Measurements from ENCODE around the gene TMC2. TPM values are rescaled to one million over a fixed set of nuclear protein-coding genes. Genes with fewer than 3 reads are reported as not detected.
A peak's percentile ranks its signal among the peaks of the same experiment; 100 is the strongest.

Gene TMC2
- polyA plus RNA-seq, 4 donors, result 0.10 to 0.37 TPM; not detected in 2

DNA sequence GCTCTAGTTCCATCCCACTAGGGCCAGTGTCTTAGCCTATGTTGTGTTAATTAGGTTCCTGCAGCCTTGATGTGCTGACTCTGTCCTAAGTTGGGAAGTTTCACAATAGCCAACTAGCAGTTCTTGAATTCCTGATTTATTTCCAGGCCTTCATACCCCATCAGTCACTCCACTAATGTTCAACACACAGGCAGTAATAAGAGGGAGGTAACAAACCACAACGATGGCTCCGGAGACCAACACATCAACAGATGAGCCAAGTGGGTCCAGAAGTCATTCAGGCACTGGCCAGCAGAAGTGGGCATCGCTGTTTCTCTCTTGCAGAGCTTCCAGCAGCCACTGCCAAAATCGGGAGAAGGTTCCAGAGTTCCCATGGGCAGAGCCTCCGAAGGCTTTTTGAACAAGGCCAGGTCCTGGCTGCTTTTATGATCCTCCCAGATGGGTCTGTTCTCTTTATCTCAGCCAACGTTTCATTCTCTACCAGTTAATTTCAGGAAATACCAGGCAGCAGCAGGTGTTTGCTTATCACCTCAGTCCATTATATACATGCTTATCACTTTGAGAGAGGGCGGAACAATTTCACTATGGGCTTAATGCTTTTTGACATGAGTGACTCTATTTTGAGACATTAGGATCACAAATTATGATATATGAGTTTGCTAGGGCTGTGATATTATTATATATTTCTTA, 67.6 kb downstream of the TMC2 start:
- Histone ChIP-seq H3K27me3 (ENCODE audit: control insufficient read depth in 3 of 3, insufficient read depth in 3 of 3, low read length in 3 of 3) (no peaks in the 10 kb centered on the region), H3K4me3 (ENCODE audit: low read depth in 1 of 3, low read length in 3 of 3) (no peak overlapping the region), H3K36me3 (ENCODE audit: control insufficient read depth in 3 of 3, insufficient read depth in 2 of 3, low read depth in 1 of 3, low read length in 3 of 3) (no peaks in the 10 kb centered on the region), H3K27ac (ENCODE audit: low read depth in 1 of 3, low read length in 2 of 3) (peak overlapping the region in 1 of 3 donors; percentile 52), H3K4me1 (ENCODE audit: control insufficient read depth in 3 of 3, insufficient read depth in 2 of 3, low read depth in 1 of 3, low read length in 2 of 3) (peaks cover 0 to 7% (median 3%) of the 10 kb centered on the region in 3 donors), H3K9me3 (ENCODE audit: control insufficient read depth in 2 of 2, insufficient read depth in 1 of 2, low read depth in 1 of 2, low read length in 1 of 2) (peaks cover 0 to 7% of the 10 kb centered on the region in 2 donors)
- FAIRE-seq (no peak), DNase-seq (peak; percentile 45 to 65)
- 12 to 52% (median 33%) methylated on average over 7 of the region's 7 CpGs for WGBS, 3 donors

DNA sequence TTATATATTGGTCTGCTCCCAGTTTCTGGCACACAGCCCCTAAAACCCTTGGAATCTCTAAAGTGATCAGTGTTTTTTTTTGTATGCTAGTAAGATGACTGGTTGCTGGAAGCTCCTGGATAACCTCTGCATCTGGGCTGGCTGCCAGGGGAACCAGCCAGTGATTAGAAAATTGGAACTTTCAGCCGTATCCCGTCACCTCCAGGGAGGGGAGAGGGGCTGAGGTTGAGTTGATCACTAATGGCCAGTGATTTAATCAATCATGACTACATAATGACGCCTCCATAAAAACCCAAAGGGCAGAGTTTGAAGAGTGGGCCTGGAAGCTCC, 68.1 kb downstream of the TMC2 start:
- Histone ChIP-seq H3K9me3 (ENCODE audit: control insufficient read depth in 2 of 2, insufficient read depth in 1 of 2, low read depth in 1 of 2, low read length in 1 of 2) (peaks cover 0 to 7% of the 10 kb centered on the region in 2 donors), H3K27ac (ENCODE audit: low read depth in 1 of 3, low read length in 2 of 3) (no peak overlapping the region), H3K27me3 (ENCODE audit: control insufficient read depth in 3 of 3, insufficient read depth in 3 of 3, low read length in 3 of 3) (no peaks in the 10 kb centered on the region), H3K4me3 (ENCODE audit: low read depth in 1 of 3, low read length in 3 of 3) (no peak overlapping the region), H3K4me1 (ENCODE audit: control insufficient read depth in 3 of 3, insufficient read depth in 2 of 3, low read depth in 1 of 3, low read length in 2 of 3) (peaks cover 0 to 5% (median 3%) of the 10 kb centered on the region in 3 donors), H3K36me3 (ENCODE audit: control insufficient read depth in 3 of 3, insufficient read depth in 2 of 3, low read depth in 1 of 3, low read length in 3 of 3) (no peaks in the 10 kb centered on the region)
- DNase-seq, result peak in 1 of 2 donors; percentile 10
- no peak for FAIRE-seq
- WGBS, 3 donors, result 6 to 54% (median 34%) methylated on average over 3 of the region's 3 CpGs

GRCh38 chr20:2606507-2607006, 70.2 kb downstream of the TMC2 start:
- 95 to 100% (median 95%) methylated on average over 1 of the region's 1 CpG for WGBS, 3 donors
- DNase-seq, result no peak
- no peaks in the 10 kb centered on the region for H3K36me3 ChIP-seq (ENCODE audit: control insufficient read depth in 3 of 3, insufficient read depth in 2 of 3, low read depth in 1 of 3, low read length in 3 of 3)
- no peak overlapping the region for H3K27ac ChIP-seq (ENCODE audit: low read depth in 1 of 3, low read length in 2 of 3)
- peaks cover 0 to 2% (median 0%) of the 10 kb centered on the region in 3 donors for H3K4me1 ChIP-seq (ENCODE audit: control insufficient read depth in 3 of 3, insufficient read depth in 2 of 3, low read depth in 1 of 3, low read length in 2 of 3)
- H3K27me3 ChIP-seq (ENCODE audit: control insufficient read depth in 3 of 3, insufficient read depth in 3 of 3, low read length in 3 of 3), result no peaks in the 10 kb centered on the region
- FAIRE-seq, result peak; percentile 93
- peaks cover 0 to 7% of the 10 kb centered on the region in 2 donors for H3K9me3 ChIP-seq (ENCODE audit: control insufficient read depth in 2 of 2, insufficient read depth in 1 of 2, low read depth in 1 of 2, low read length in 1 of 2)
- H3K4me3 ChIP-seq (ENCODE audit: low read depth in 1 of 3, low read length in 3 of 3), result no peak overlapping the region

DNA sequence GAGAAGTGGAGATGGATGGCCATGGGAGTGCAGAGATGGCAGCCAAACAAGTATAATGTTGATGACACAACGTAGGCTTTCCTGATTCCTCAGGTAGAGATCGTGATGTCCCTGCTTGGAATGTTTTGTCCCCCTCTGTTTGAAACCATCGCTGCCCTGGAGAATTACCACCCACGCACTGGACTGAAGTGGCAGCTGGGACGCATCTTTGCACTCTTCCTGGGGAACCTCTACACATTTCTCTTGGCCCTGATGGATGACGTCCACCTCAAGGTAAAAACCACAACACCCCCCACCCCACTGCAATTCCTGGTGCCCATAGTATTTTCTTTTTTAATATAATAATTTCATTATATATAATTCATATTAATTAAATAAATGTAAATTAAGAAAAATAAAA, 74.0 kb downstream of the TMC2 start:
- Histone ChIP-seq H3K27ac (ENCODE audit: low read depth in 1 of 3, low read length in 2 of 3) (no peak overlapping the region), H3K27me3 (ENCODE audit: control insufficient read depth in 3 of 3, insufficient read depth in 3 of 3, low read length in 3 of 3) (peaks cover 0 to 3% (median 0%) of the 10 kb centered on the region in 3 donors), H3K4me3 (ENCODE audit: low read depth in 1 of 3, low read length in 3 of 3) (no peak overlapping the region), H3K4me1 (ENCODE audit: control insufficient read depth in 3 of 3, insufficient read depth in 2 of 3, low read depth in 1 of 3, low read length in 2 of 3) (no peaks in the 10 kb centered on the region), H3K36me3 (ENCODE audit: control insufficient read depth in 3 of 3, insufficient read depth in 2 of 3, low read depth in 1 of 3, low read length in 3 of 3) (no peaks in the 10 kb centered on the region), H3K9me3 (ENCODE audit: control insufficient read depth in 2 of 2, insufficient read depth in 1 of 2, low read depth in 1 of 2, low read length in 1 of 2) (peaks cover 0 to 7% of the 10 kb centered on the region in 2 donors)
- DNase-seq, result no peak
- 85 to 91% (median 89%) methylated on average over 6 of the region's 6 CpGs for WGBS, 3 donors
- FAIRE-seq, result no peak

DNA sequence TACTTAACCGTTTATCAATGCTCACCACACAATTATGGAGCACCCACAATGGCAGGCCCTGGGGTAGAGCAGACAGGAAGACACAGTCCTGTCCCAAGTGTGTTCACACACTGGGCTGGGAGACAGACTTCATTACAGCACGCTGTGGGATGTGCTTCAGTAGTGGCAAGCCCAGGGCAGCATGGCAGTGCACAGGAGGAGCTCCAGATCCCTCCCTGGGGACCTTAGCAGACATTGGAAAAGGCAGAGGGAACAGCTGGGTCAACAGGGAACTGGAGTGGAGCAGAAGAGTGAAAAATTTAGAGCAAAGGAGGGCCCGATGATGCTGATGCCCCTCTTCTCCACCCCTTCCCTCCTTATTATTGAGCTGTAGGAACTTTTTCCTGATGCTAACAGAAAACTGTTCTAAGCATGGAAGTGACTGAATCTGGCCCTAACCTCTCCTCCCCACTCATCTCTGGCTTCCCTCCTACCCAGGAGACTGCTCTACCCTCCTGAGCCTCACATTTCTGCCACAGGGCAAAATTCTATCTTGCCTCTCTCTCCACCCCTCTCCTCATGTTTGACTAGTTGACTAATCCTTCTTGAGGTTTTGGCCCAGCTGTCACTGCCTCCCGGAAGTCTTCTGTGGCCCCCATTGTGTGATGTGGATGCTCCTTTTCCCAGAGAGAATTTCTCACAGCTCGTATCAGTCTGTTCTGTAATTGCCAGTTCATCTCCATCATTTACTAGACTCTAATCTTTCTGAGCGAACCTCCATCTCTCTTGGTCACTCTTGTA, 74.8 kb downstream of the TMC2 start:
- Histone ChIP-seq H3K4me3 (ENCODE audit: low read depth in 1 of 3, low read length in 3 of 3) (no peak overlapping the region), H3K27me3 (ENCODE audit: control insufficient read depth in 3 of 3, insufficient read depth in 3 of 3, low read length in 3 of 3) (peaks cover 0 to 3% (median 0%) of the 10 kb centered on the region in 3 donors), H3K36me3 (ENCODE audit: control insufficient read depth in 3 of 3, insufficient read depth in 2 of 3, low read depth in 1 of 3, low read length in 3 of 3) (no peaks in the 10 kb centered on the region), H3K9me3 (ENCODE audit: control insufficient read depth in 2 of 2, insufficient read depth in 1 of 2, low read depth in 1 of 2, low read length in 1 of 2) (peaks cover 0 to 4% of the 10 kb centered on the region in 2 donors), H3K4me1 (ENCODE audit: control insufficient read depth in 3 of 3, insufficient read depth in 2 of 3, low read depth in 1 of 3, low read length in 2 of 3) (no peaks in the 10 kb centered on the region), H3K27ac (ENCODE audit: low read depth in 1 of 3, low read length in 2 of 3) (no peak overlapping the region)
- FAIRE-seq (no peak), DNase-seq (no peak)
- WGBS, 3 donors, result 72 to 76% (median 74%) methylated on average over 6 of the region's 6 CpGs

DNA sequence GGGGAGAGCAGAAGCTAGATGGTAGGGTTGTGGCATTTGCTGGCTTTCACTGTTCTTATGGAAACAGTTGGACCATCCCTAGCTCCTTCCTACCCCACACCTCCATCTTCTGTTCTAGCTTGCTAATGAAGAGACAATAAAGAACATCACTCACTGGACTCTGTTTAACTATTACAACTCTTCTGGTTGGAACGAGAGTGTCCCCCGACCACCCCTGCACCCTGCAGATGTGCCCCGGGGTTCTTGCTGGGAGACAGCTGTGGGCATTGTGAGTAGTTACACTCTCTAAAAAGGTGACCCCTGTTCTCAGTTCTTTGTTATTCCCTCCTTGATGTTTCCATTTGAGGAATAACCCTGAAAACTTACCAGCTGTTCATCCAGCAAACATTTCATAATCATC, 75.7 kb downstream of the TMC2 start:
- FAIRE-seq (no peak), DNase-seq (no peak)
- Histone ChIP-seq H3K27me3 (ENCODE audit: control insufficient read depth in 3 of 3, insufficient read depth in 3 of 3, low read length in 3 of 3) (peaks cover 0 to 3% (median 0%) of the 10 kb centered on the region in 3 donors), H3K4me1 (ENCODE audit: control insufficient read depth in 3 of 3, insufficient read depth in 2 of 3, low read depth in 1 of 3, low read length in 2 of 3) (no peaks in the 10 kb centered on the region), H3K9me3 (ENCODE audit: control insufficient read depth in 2 of 2, insufficient read depth in 1 of 2, low read depth in 1 of 2, low read length in 1 of 2) (peaks cover 0 to 3% of the 10 kb centered on the region in 2 donors), H3K27ac (ENCODE audit: low read depth in 1 of 3, low read length in 2 of 3) (no peak overlapping the region), H3K36me3 (ENCODE audit: control insufficient read depth in 3 of 3, insufficient read depth in 2 of 3, low read depth in 1 of 3, low read length in 3 of 3) (no peaks in the 10 kb centered on the region), H3K4me3 (ENCODE audit: low read depth in 1 of 3, low read length in 3 of 3) (no peak overlapping the region)
- WGBS, 3 donors, result 85 to 96% (median 92%) methylated on average over 3 of the region's 3 CpGs

DNA sequence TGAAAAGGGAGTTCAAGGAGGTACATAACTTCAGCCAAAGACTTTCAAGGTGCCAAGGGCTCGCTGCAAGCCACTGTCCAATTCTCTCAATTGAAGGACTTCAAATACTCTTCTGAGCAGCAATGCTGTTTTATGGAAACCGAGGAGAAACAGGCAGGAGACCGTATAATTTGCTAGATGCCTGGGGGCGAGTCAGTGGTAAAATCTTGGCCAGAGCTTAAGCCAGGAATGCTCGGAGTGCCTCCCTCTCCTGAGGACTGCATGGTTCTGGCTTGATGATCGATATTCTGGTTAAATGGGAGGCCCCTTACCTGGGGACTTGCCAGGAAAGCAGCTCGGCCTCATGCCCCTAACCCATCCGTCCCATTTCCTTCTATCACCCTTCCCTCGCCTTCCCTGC, 80.3 kb downstream of the TMC2 start:
- Histone ChIP-seq H3K27ac (ENCODE audit: low read depth in 1 of 3, low read length in 2 of 3) (no peak overlapping the region), H3K9me3 (ENCODE audit: control insufficient read depth in 2 of 2, insufficient read depth in 1 of 2, low read depth in 1 of 2, low read length in 1 of 2) (no peaks in the 10 kb centered on the region), H3K27me3 (ENCODE audit: control insufficient read depth in 3 of 3, insufficient read depth in 3 of 3, low read length in 3 of 3) (peaks cover 0 to 7% (median 0%) of the 10 kb centered on the region in 3 donors), H3K4me1 (ENCODE audit: control insufficient read depth in 3 of 3, insufficient read depth in 2 of 3, low read depth in 1 of 3, low read length in 2 of 3) (no peaks in the 10 kb centered on the region), H3K36me3 (ENCODE audit: control insufficient read depth in 3 of 3, insufficient read depth in 2 of 3, low read depth in 1 of 3, low read length in 3 of 3) (no peaks in the 10 kb centered on the region), H3K4me3 (ENCODE audit: low read depth in 1 of 3, low read length in 3 of 3) (no peak overlapping the region)
- 75 to 81% (median 80%) methylated on average over 9 of the region's 9 CpGs for WGBS, 3 donors
- FAIRE-seq, result no peak
- DNase-seq, result no peak

DNA sequence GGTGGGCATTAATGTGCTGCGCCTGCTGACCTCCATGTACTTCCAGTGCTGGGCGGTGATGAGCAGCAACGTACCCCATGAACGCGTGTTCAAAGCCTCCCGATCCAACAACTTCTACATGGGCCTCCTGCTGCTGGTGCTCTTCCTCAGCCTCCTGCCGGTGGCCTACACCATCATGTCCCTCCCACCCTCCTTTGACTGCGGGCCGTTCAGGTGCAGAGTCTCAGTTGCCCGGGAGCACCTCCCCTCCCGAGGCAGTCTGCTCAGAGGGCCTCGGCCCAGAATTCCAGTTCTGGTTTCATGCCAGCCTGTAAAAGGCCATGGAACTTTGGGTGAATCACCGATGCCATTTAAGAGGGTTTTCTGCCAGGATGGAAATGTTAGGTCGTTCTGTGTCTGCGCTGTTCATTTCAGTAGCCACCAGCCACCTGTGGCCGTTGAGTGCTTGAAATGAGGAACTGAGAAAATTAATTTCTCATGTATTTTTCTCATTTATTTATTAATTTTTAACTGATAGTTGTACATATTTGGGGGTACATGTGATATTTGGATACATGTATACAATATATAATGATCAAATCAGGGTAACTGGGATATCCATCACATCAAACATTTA, 80.8 kb downstream of the TMC2 start:
- H3K9me3 ChIP-seq (ENCODE audit: control insufficient read depth in 2 of 2, insufficient read depth in 1 of 2, low read depth in 1 of 2, low read length in 1 of 2), result no peaks in the 10 kb centered on the region
- FAIRE-seq (no peak), DNase-seq (no peak)
- no peak overlapping the region for H3K27ac ChIP-seq (ENCODE audit: low read depth in 1 of 3, low read length in 2 of 3)
- no peaks in the 10 kb centered on the region for H3K36me3 ChIP-seq (ENCODE audit: control insufficient read depth in 3 of 3, insufficient read depth in 2 of 3, low read depth in 1 of 3, low read length in 3 of 3)
- no peak overlapping the region for H3K4me3 ChIP-seq (ENCODE audit: low read depth in 1 of 3, low read length in 3 of 3)
- no peaks in the 10 kb centered on the region for H3K4me1 ChIP-seq (ENCODE audit: control insufficient read depth in 3 of 3, insufficient read depth in 2 of 3, low read depth in 1 of 3, low read length in 2 of 3)
- peaks cover 0 to 7% (median 0%) of the 10 kb centered on the region in 3 donors for H3K27me3 ChIP-seq (ENCODE audit: control insufficient read depth in 3 of 3, insufficient read depth in 3 of 3, low read length in 3 of 3)
- 81 to 91% (median 82%) methylated on average over 16 of the region's 16 CpGs for WGBS, 3 donors

Data from small intestine (tissue), 7 donors.